NAMALWA (cell line): ENCODE data around the gene DNASE1L3.

ENCODE experiments used
- DNase-seq: peaks from one replicate; pipeline ENCODE4 v3.0.0-alpha.2; 2015; ENCODE audit warnings: low spot score

Gene DNASE1L3

GRCh38 chr3:58161435-58162398 is 49.1 kb downstream of the DNASE1L3 start:
- DNase-seq = no peak

- DNase-seq = no peak
Observed at GRCh38 chr3:58160399-58160798, 50.4 kb downstream of the DNASE1L3 start.

- no peak for DNase-seq
Observed at GRCh38 chr3:58158442-58159153, 52.2 kb downstream of the DNASE1L3 start.

- no peak for DNase-seq
Observed at GRCh38 chr3:58157700-58158099, 53.1 kb downstream of the DNASE1L3 start.

GRCh38 chr3:58155838-58156237 is 54.9 kb downstream of the DNASE1L3 start:
- DNase-seq = no peak

GRCh38 chr3:58154626-58155449 is 55.9 kb downstream of the DNASE1L3 start:
- DNase-seq = no peak

- DNase-seq = no peak
Observed at GRCh38 chr3:58153371-58153770, 57.4 kb downstream of the DNASE1L3 start.

- DNase-seq = no peak
Observed at GRCh38 chr3:58152225-58153015, 58.4 kb downstream of the DNASE1L3 start.

- DNase-seq = no peak
Observed at GRCh38 chr3:58151637-58152036, 59.1 kb downstream of the DNASE1L3 start.

- no peak for DNase-seq
Observed at GRCh38 chr3:58150810-58151199, 60.0 kb downstream of the DNASE1L3 start.

- no peak for DNase-seq
Observed at GRCh38 chr3:58150130-58150809, 60.5 kb downstream of the DNASE1L3 start.

- DNase-seq = no peak
Observed at GRCh38 chr3:58148049-58148448, 62.7 kb downstream of the DNASE1L3 start.

- DNase-seq = no peak
Observed at GRCh38 chr3:58144478-58145325, 66.1 kb downstream of the DNASE1L3 start.

- no peak for DNase-seq
Observed at GRCh38 chr3:58143417-58144055, 67.2 kb downstream of the DNASE1L3 start.
